HUES48 (cell line): Measurements from ENCODE around the gene CNTRL.
"Not testable (repeated sequence)": the region's sequence is repeated elsewhere in the genome, so short reads cannot be mapped to it uniquely, and the experiment has no call there.

Source experiments
- H3K27ac ChIP-seq: one replicate; pipeline ENCODE4 v1.7.0; 2013; ENCODE audit warnings: low read depth, low read length, inconsistent platforms
- H3K27me3 ChIP-seq: 2 replicates; pipeline ENCODE4 v1.6.1; 2013; ENCODE audit warnings: mild to moderate bottlenecking, low read length; ENCODE audit not compliant: control insufficient read depth, insufficient read depth
- H3K36me3 ChIP-seq: 2 replicates; pipeline ENCODE4 v1.6.1; 2013; ENCODE audit warnings: low read length; ENCODE audit not compliant: control insufficient read depth, insufficient read depth
- H3K4me1 ChIP-seq: 2 replicates; pipeline ENCODE4 v1.6.1; 2013; ENCODE audit warnings: mild to moderate bottlenecking, low read length; ENCODE audit not compliant: control insufficient read depth, insufficient read depth
- H3K4me3 ChIP-seq: 2 replicates; pipeline ENCODE4 v1.5.1; 2013; ENCODE audit warnings: mild to moderate bottlenecking, low read depth, low read length
- H3K9ac ChIP-seq: 2 replicates; pipeline ENCODE4 v1.6.1; 2013; ENCODE audit warnings: mild to moderate bottlenecking, low read depth, low read length, moderate library complexity
- H3K9me3 ChIP-seq: 2 replicates; pipeline ENCODE4 v1.6.1; 2013; ENCODE audit warnings: low read length; ENCODE audit not compliant: control insufficient read depth, insufficient read depth

Gene CNTRL

GRCh38 chr9:121074370-121075250 lies at the start of gene CNTRL:
Gene CNTRL, plus strand, starts transcription at chr9:121074955. Its CDS starts 13,372 bp downstream, at chr9:121088327.
- H3K27ac ChIP-seq = peak within 1 kb of the TSS; percentile 97
- 0 out of 2 replicates have a peak, but pooled peaks cover 6% of the 10 kb centered on the region for H3K4me1 ChIP-seq
- H3K36me3 ChIP-seq = no peaks in the 10 kb centered on the region

GRCh38 chr9:121026260-121026691 lies 48.5 kb upstream of the CNTRL start:
- H3K27me3 ChIP-seq = no peaks in the 10 kb centered on the region
- no peak overlapping the region for H3K4me3 ChIP-seq
- no peak overlapping the region for H3K9ac ChIP-seq

More at GRCh38 chr9:121074370-121075250, at the start of gene CNTRL:
- peak within 1 kb of the TSS; percentile 81 for H3K9ac ChIP-seq
- peaks cover 80% of the 10 kb centered on the region for H3K27me3 ChIP-seq
- no peaks in the 10 kb centered on the region for H3K9me3 ChIP-seq
- H3K4me3 ChIP-seq = peak within 1 kb of the TSS; percentile 74

GRCh38 chr9:121026768-121027167 lies 48.0 kb upstream of the CNTRL start:
- H3K9me3 ChIP-seq = no peaks in the 10 kb centered on the region
- no peak overlapping the region for H3K27ac ChIP-seq
- H3K4me3 ChIP-seq = no peak overlapping the region
- no peak overlapping the region for H3K9ac ChIP-seq
- H3K27me3 ChIP-seq = no peaks in the 10 kb centered on the region
- H3K36me3 ChIP-seq = no peaks in the 10 kb centered on the region
- no peaks in the 10 kb centered on the region for H3K4me1 ChIP-seq

More at GRCh38 chr9:121026260-121026691, 48.5 kb upstream of the CNTRL start:
- Histone ChIP-seq H3K27ac (no peak overlapping the region), H3K9me3 (no peaks in the 10 kb centered on the region), H3K4me1 (no peaks in the 10 kb centered on the region), H3K36me3 (no peaks in the 10 kb centered on the region)

GRCh38 chr9:121028285-121028684 lies 46.5 kb upstream of the CNTRL start:
- H3K27me3 ChIP-seq, H3K9me3 ChIP-seq, H3K4me1 ChIP-seq, H3K27ac ChIP-seq, H3K36me3 ChIP-seq, H3K9ac ChIP-seq, H3K4me3 ChIP-seq: not testable (repeated sequence)

GRCh38 chr9:121029469-121029868 lies 45.3 kb upstream of the CNTRL start:
- Histone ChIP-seq H3K4me1 (no peaks in the 10 kb centered on the region), H3K27ac (no peak overlapping the region)

GRCh38 chr9:121034529-121034928 lies 40.2 kb upstream of the CNTRL start:
- Histone ChIP-seq H3K27me3 (no peaks in the 10 kb centered on the region), H3K9me3 (no peaks in the 10 kb centered on the region), H3K9ac (no peak overlapping the region), H3K27ac (no peak overlapping the region), H3K4me3 (no peak overlapping the region), H3K36me3 (no peaks in the 10 kb centered on the region), H3K4me1 (no peaks in the 10 kb centered on the region)

More at GRCh38 chr9:121029469-121029868, 45.3 kb upstream of the CNTRL start:
- Histone ChIP-seq H3K4me3 (no peak overlapping the region), H3K9ac (no peak overlapping the region), H3K9me3 (no peaks in the 10 kb centered on the region), H3K27me3 (no peaks in the 10 kb centered on the region), H3K36me3 (no peaks in the 10 kb centered on the region)

- H3K4me3 ChIP-seq, H3K36me3 ChIP-seq, H3K4me1 ChIP-seq, H3K27me3 ChIP-seq, H3K9me3 ChIP-seq, H3K27ac ChIP-seq, H3K9ac ChIP-seq: not testable (repeated sequence)
Measured at GRCh38 chr9:121035717-121036116, 39.0 kb upstream of the CNTRL start.

GRCh38 chr9:121038362-121038761 lies 36.4 kb upstream of the CNTRL start:
- Histone ChIP-seq H3K9ac (no peak overlapping the region), H3K9me3 (no peaks in the 10 kb centered on the region), H3K27ac (no peak overlapping the region), H3K4me3 (no peak overlapping the region), H3K36me3 (no peaks in the 10 kb centered on the region), H3K4me1 (no peaks in the 10 kb centered on the region), H3K27me3 (no peaks in the 10 kb centered on the region)

- Histone ChIP-seq H3K9me3 (no peaks in the 10 kb centered on the region), H3K36me3 (no peaks in the 10 kb centered on the region), H3K9ac (no peak overlapping the region), H3K27ac (no peak overlapping the region), H3K27me3 (no peaks in the 10 kb centered on the region), H3K4me1 (no peaks in the 10 kb centered on the region), H3K4me3 (no peak overlapping the region)
Measured at GRCh38 chr9:121038804-121039203, 36.0 kb upstream of the CNTRL start.

GRCh38 chr9:121048175-121048574 lies 26.6 kb upstream of the CNTRL start:
- Histone ChIP-seq H3K4me3 (no peak overlapping the region), H3K9me3 (no peaks in the 10 kb centered on the region), H3K4me1 (no peaks in the 10 kb centered on the region), H3K36me3 (no peaks in the 10 kb centered on the region), H3K27ac (no peak overlapping the region), H3K9ac (no peak overlapping the region), H3K27me3 (no peaks in the 10 kb centered on the region)

GRCh38 chr9:121048618-121049017 lies 26.1 kb upstream of the CNTRL start:
- no peak overlapping the region for H3K4me3 ChIP-seq
- no peaks in the 10 kb centered on the region for H3K36me3 ChIP-seq
- H3K9me3 ChIP-seq = no peaks in the 10 kb centered on the region
- H3K27ac ChIP-seq = no peak overlapping the region
- no peak overlapping the region for H3K9ac ChIP-seq
- H3K4me1 ChIP-seq = no peaks in the 10 kb centered on the region
- H3K27me3 ChIP-seq = no peaks in the 10 kb centered on the region
